ENCODE results near the gene VTI1A.
"Not testable (repeated sequence)": the region's sequence is repeated elsewhere in the genome, so short reads cannot be mapped to it uniquely, and the experiment has no call there.

VTI1A gene

GRCh38 chr10:112507046-112507445, 60.0 kb downstream of the VTI1A start:
- DNase-seq (ENCODE audit: low read depth) = no peak

- no peak for DNase-seq (ENCODE audit: low read depth)
These were observed 61.0 kb downstream of the VTI1A start for GRCh38 chr10:112507988-112508387.

GRCh38 chr10:112509558-112510291, 62.7 kb downstream of the VTI1A start:
- DNase-seq (ENCODE audit: low read depth) = no peak

- peak; percentile 4 for DNase-seq (ENCODE audit: low read depth)
These were observed 63.4 kb downstream of the VTI1A start for GRCh38 chr10:112510384-112510783.

GRCh38 chr10:112512294-112512693, 65.3 kb downstream of the VTI1A start:
- no peak for DNase-seq (ENCODE audit: low read depth)

- DNase-seq (ENCODE audit: low read depth) = no peak
These were observed 68.1 kb downstream of the VTI1A start for GRCh38 chr10:112515126-112515525.

- no peak for DNase-seq (ENCODE audit: low read depth)
These were observed 68.8 kb downstream of the VTI1A start for GRCh38 chr10:112515852-112516251.

GRCh38 chr10:112517451-112517862, 70.4 kb downstream of the VTI1A start:
- no peak for DNase-seq (ENCODE audit: low read depth)

GRCh38 chr10:112519133-112519761, 72.2 kb downstream of the VTI1A start:
- no peak for DNase-seq (ENCODE audit: low read depth)

GRCh38 chr10:112520914-112521313, 73.9 kb downstream of the VTI1A start:
- DNase-seq (ENCODE audit: low read depth) = no peak

- no peak for DNase-seq (ENCODE audit: low read depth)
These were observed 77.6 kb downstream of the VTI1A start for GRCh38 chr10:112524641-112525040.

GRCh38 chr10:112525200-112525599, 78.2 kb downstream of the VTI1A start:
- DNase-seq (ENCODE audit: low read depth) = no peak

- DNase-seq (ENCODE audit: low read depth) = no peak
These were observed 79.1 kb downstream of the VTI1A start for GRCh38 chr10:112526139-112526538.

- no peak for DNase-seq (ENCODE audit: low read depth)
These were observed 79.9 kb downstream of the VTI1A start for GRCh38 chr10:112526906-112527305.

GRCh38 chr10:112528235-112528634, 81.2 kb downstream of the VTI1A start:
- DNase-seq (ENCODE audit: low read depth) = no peak

GRCh38 chr10:112531421-112531820, 84.4 kb downstream of the VTI1A start:
- no peak for DNase-seq (ENCODE audit: low read depth)

GRCh38 chr10:112532189-112532588, 85.2 kb downstream of the VTI1A start:
- DNase-seq (ENCODE audit: low read depth) = no peak

- DNase-seq (ENCODE audit: low read depth) = no peak
These were observed 85.9 kb downstream of the VTI1A start for GRCh38 chr10:112532956-112533355.

- DNase-seq (ENCODE audit: low read depth) = no peak
These were observed 86.9 kb downstream of the VTI1A start for GRCh38 chr10:112533916-112534315.

- DNase-seq (ENCODE audit: low read depth) = no peak
These were observed 88.5 kb downstream of the VTI1A start for GRCh38 chr10:112535531-112535951.

- no peak for DNase-seq (ENCODE audit: low read depth)
These were observed 89.6 kb downstream of the VTI1A start for GRCh38 chr10:112536663-112537062.

- no peak for DNase-seq (ENCODE audit: low read depth)
These were observed 91.2 kb downstream of the VTI1A start for GRCh38 chr10:112538168-112538567.

GRCh38 chr10:112539340-112539739, 92.3 kb downstream of the VTI1A start:
- DNase-seq (ENCODE audit: low read depth) = no peak

- not testable (repeated sequence) for DNase-seq (ENCODE audit: low read depth)
These were observed 95.8 kb downstream of the VTI1A start for GRCh38 chr10:112542823-112543222.
